Measurements from ENCODE around the gene CCDC32.

Gene CCDC32

DNA sequence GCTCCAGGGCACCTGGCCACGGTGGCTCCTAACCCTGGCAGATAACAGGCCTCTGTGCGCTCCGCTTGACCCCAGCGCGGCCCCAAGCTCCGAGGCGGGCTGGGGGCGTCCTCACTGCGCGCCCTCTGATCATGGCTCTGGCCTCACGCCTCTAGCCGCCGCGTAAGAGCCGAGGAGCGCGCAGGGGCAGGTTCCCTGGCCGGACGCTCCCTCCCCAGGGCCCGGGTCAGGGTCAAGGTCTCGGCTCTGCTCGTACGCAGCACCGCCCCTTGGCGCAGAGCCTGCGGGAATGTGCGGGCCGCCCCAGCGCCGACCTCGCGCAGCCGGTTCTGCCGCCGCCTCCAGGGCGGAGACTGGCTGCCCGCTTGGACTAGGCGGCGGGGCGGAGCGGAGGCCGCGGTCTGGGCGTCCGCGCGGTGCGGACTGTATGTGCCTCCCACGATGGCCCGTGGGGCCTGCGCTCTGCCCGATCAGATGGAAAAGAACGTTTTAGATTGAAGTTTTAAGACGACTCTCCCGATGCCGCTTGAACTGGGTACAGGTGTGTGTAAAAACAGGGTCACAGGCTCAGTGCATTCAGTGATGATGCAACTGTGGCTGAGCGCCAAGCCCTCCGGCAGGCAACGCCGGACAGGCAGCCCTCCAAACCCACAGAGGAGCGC lies 53.2 kb downstream of the CCDC32 start:
- DNase-seq: no peak

DNA sequence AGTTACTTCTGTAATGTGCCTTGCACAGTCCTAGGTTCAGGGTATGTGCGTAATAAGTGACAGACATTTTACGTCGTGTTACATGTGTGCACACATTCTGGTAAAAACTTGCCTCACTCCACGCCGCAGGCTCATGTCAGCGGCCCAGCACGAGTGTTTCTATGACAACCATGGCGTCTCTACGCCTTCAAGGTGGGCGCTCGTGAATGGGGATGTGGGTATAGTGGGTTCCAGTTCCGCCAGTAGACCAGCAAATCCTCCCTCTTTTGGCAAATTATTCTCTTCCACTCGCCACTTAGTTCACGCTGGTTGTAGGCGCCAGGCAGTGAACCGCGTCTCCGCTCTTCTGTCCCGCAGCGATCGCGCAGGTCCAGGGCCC lies 53.8 kb downstream of the CCDC32 start:
- no peak for DNase-seq

DNA sequence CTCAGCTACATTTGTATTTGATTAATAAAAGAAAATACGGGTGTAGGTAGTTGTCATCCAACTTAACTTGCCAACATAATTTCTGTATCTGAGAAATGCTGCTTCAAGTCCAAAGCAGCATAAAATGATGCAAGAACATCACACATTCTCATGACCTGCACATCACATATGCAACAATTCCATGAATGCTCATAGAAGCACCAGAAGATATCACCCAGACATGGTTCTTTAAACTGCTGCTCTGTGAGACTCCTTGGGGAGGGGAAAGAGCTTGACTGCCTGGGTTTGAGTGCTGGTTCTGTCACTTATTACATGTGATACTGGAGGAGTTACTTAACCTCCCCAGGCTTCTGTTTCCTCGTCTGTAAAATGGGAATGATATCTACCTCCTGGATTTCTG lies 54.6 kb downstream of the CCDC32 start:
- no peak for DNase-seq

DNA sequence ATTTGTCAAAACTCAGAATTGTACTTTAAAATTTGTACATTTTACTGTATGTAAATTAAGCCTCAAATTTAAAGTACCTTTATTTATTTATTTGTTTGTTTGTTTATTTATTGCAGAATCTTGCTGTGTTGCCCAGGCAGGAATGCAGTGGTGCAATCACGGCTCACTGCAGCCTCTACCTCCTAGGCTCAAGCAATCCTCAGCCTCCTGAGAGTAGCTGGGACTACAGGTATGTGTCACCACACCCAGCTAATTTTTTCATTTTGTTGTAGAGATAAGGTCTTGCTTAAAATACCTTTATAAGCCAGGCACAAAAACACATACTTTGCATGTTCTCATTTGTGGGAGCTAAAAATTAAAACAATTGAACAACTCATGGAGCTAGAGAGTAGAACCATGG lies 56.6 kb downstream of the CCDC32 start:
- no peak for DNase-seq

DNA sequence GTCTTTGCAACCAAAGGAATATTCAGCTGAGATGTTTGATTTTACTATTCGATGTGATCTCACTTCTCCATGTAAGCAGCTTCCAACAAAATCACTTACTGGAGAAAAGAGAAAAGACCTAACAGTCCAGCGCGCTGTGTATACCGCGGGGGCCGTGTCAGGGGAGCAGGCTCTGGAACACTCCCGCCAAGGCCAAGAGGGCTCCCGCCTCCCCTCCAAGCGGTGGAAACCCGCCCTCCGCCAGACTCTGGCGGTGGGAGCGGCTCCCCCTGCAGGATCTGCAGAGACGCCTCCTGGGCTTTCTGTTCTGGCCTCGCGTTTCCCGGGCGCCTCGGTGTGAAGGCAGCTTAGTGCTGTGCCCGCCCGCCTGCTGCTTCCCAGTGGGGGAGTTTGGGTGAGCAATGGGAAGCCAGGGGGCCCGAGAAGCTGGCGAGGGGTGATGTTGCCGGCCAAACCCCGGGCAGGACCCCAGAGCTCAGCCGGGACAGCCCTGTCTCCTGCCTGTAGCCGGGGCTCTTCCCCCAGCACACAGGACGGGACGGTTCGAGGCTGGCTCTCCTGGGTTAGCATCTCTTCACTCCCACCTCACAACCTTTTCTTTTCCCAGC lies 57.8 kb downstream of the CCDC32 start:
- DNase-seq: peak; percentile 24

Data from DMS79 (cell line).